ENCODE measurements around the gene TMEM192.
"Not testable (repeated sequence)": the region's sequence is repeated elsewhere in the genome, so short reads cannot be mapped to it uniquely, and the experiment has no call there.

TMEM192 gene

DNA sequence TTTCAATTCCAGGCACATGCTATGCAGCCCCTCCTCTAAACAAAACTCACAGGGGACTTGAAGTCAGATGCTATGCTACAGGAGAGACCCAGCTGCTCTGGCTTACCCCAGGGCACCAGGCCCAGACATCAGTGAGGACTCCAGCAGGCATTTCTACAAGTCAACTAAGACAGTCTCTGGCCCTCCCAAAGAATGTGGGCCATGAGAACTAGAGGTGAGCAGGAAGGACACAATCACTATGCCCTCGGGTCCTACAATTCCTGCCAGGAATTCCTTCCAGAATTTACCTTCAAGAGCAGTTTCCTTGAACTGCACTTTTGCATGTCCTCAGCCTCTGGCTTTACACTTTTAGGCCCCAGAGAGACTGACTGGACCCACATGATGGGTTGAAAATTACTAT is 17.4 kb downstream of the TMEM192 start:
- DNase-seq (ENCODE audit: insufficient read length, low spot score) = no peak
- no peak for FAIRE-seq

- FAIRE-seq (no peak), DNase-seq (ENCODE audit: insufficient read length, low spot score) (no peak)
Observed at GRCh38 chr4:165094873-165095272, 17.8 kb downstream of the TMEM192 start.

DNA sequence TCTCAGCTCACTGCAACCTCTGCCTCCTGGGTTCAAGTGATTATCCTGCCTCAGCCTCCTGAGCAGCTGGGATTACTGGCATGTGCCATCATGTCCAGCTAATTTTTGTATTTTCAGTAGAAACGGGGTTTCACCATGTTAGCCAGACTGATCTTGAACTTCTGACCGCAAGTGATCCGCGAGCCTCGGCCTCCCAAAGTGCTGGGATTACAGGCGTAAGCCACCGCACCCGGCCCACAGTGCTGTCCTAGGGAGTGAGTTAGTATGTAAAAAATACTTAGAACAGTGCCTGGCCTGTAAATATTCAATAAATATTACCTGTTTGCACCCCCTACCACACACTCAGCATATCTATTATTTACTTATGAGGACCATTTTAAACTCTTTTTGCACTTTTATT is 20.5 kb downstream of the TMEM192 start:
- DNase-seq (ENCODE audit: insufficient read length, low spot score); FAIRE-seq: not testable (repeated sequence)

DNA sequence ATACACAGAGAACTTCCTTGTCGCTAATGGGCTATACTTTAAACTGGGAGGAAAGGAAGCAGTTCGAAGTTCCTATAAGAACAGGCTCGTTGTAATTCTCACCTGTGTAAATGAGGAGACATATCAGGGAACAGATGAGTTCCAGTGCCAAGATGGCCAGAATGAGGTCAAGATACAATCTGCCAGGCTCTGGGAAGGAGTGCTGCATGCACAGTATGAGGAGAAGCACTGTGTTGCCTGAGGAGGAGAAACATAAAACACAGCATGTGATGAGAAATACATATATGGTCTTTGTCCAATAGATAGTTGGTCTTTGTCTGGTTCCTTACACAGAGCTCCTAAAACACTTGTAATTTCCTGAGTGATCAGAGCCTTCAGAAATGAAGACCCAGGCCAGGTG is 24.3 kb downstream of the TMEM192 start:
- no peak for FAIRE-seq

GRCh38 chr4:165085946-165086345 is 26.7 kb downstream of the TMEM192 start:
- FAIRE-seq = no peak

More for the DNA sequence above, 24.3 kb downstream of the TMEM192 start:
- DNase-seq (ENCODE audit: insufficient read length, low spot score) = no peak

DNA sequence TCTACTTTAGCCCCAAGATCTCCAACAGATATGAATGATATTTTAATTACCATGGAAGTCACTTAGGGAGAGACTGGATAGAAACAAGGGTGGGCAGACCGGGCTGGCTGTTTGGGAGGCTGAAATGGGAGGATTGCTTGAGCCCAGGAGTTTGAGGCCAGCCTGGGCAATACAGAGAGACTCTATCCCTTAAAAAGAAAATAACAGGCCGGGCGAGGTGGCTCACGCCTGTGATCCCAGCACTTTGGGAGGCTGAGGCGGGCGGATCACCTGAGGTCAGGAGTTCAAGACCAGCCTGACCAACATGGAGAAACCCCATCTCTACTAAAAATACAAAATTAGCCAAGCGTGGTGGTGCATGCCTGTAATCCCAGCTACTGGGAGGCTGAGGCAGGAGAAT is 27.9 kb downstream of the TMEM192 start:
- not testable (repeated sequence) for DNase-seq (ENCODE audit: insufficient read length, low spot score); FAIRE-seq

More at GRCh38 chr4:165085946-165086345, 26.7 kb downstream of the TMEM192 start:
- no peak for DNase-seq (ENCODE audit: insufficient read length, low spot score)

DNA sequence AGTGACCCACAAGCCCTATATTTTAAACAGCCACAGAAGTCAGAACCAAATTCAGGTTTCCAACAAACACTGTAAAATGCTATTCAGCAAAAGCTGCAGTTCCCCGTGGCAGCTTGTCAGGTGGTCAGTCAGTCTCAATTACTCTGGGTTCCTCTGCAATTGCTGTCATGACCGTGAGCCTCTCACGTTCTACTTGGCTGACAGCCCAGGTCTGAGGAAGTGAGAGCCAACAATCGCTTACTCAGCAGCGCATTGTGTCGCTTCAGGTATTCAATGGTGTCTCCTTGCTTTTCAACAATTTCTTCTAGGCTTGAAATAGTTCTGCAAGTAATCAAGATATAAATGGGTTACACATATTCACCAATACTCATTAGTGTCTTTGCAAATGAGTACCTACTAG is 33.2 kb downstream of the TMEM192 start:
- no peak for FAIRE-seq
- no peak for DNase-seq (ENCODE audit: insufficient read length, low spot score)

DNA sequence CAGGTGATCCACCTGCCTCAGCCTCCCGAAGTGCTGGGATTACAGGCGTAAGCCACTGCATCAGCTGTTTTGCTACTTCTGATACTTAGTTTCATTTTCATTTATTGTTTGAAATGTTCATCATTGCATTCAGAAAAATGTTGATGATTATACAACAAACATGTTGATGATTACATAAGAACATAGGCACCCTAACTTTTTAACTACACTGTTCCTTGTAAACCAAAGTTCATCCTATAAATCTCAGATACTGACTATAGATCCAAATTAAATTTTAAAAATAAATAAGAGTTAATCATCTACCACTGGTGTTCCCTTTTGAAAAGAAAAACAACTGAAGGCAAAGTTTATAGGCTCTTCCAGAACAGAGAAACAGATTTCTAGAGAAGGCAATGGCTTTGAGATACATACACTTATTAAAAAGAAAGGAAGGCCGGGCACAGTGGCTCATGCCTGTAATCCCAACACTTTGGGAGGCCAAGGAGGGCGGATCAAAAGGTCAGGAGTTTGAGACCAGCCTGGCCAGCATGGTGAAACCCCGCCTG is 35.6 kb downstream of the TMEM192 start:
- DNase-seq (ENCODE audit: insufficient read length, low spot score) (no peak), FAIRE-seq (no peak)

- not testable (repeated sequence) for FAIRE-seq; DNase-seq (ENCODE audit: insufficient read length, low spot score)
Observed at GRCh38 chr4:165073346-165073745, 39.3 kb downstream of the TMEM192 start.

DNA sequence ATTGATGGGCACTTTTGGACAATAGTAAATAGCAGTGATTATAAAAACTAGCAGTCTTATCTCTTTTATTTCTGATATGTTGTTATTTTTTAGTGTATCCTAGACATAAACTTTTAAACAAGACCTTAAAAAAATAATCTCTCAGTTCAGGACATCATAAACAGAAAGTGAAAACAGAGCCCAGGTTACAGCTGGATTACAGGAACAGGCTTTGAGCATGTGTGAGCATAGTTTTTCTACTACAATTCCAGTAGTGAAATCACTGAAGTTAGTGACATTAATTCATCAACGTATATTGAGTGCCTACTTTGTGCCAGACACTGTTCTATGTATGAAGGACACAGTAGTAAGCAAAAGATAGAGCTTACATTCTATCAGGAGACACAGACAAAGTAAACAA is 42.1 kb downstream of the TMEM192 start:
- no peak for FAIRE-seq
- no peak for DNase-seq (ENCODE audit: insufficient read length, low spot score)

- DNase-seq (ENCODE audit: insufficient read length, low spot score) (no peak), FAIRE-seq (no peak)
Observed at GRCh38 chr4:165060938-165061337, 51.7 kb downstream of the TMEM192 start.

DNA sequence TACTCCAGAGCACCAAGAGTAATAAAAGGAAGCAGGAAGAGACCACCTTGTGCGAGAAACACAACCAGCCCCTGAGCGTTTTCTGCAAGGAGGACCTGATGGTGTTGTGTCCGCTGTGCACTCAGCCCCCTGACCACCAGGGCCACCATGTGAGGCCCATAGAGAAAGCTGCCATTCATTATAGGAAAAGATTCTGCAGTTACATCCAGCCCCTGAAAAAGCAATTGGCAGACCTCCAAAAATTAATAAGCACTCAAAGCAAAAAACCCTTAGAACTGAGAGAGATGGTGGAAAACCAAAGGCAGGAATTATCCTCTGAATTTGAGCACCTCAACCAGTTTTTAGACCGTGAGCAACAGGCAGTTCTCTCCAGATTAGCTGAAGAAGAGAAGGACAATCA is 53.3 kb downstream of the TMEM192 start:
- no peak for FAIRE-seq
- no peak for DNase-seq (ENCODE audit: insufficient read length, low spot score)

DNA sequence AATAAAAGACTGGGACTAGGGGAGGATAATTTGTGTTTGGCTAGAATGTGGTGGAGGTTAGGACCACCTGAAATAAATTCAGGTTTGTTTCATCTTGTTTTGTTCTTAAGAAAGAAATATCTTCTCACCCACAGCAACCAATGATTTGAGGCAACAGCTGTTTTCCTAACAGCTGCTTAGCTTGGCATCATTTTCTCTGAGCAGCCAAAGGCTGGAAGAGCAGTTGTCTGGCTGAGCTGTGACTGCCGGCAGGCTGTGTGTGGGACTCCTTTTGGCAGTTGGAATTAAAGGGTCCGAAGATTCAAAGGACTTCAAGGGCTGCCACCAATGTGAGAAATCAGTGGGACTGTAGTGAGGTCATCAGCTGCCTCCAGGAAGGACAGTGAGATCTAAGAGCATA is 54.0 kb downstream of the TMEM192 start:
- FAIRE-seq (no peak), DNase-seq (ENCODE audit: insufficient read length, low spot score) (no peak)

- DNase-seq (ENCODE audit: insufficient read length, low spot score) (no peak), FAIRE-seq (no peak)
Observed at GRCh38 chr4:165055601-165056000, 57.1 kb downstream of the TMEM192 start.

DNA sequence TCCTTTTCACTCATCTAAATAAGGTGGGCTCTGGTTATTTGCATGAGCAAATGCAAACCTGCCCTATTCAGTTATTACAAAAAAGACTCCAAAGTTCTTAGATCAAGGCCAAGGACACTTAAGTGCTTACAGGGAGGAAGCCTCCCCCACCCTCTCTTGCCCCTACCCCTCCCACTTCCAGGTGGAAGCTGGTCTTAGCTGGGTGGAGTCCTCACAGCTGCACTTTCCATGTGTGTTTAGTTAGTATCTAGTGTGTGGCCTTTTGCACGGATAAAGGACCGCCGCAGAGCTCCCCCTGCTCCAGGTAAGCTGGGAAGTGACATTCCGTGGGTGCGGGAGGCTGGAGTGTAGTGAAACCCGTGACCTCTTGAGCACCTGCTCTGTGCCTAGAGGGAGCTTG is 59.0 kb downstream of the TMEM192 start, which contains the start of gene TRIM75:
TSS of gene TRIM75 (plus strand) at position 222 of the 400 bp plus-strand sequence. CDS start 5,282 bp downstream, outside the sequence.
- DNase-seq (ENCODE audit: insufficient read length, low spot score) = no peak
- FAIRE-seq = no peak

DNA sequence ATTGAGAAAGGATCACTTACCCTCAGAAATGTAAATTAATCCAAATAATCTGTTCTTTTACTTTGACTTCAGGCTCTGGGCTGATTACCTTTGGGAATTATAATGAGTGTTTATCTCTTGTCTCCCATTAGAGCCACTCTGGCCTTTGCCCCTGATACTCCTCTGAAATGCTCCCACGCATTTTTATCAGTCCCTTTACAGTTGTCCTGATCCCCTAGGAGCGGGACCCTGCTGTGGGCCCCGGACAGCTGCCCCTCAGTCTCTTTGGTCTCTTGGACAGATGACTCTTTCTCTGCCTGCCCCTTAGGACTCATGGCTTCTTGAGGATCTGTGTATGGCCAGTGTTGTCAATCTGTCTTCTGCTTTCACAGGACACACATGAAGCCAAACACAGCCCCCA is 60.0 kb downstream of the TMEM192 start:
- DNase-seq (ENCODE audit: insufficient read length, low spot score) = no peak
- FAIRE-seq = no peak

- FAIRE-seq (no peak), DNase-seq (ENCODE audit: insufficient read length, low spot score) (no peak)
Observed at GRCh38 chr4:165048170-165048569, 64.5 kb downstream of the TMEM192 start.

DNA sequence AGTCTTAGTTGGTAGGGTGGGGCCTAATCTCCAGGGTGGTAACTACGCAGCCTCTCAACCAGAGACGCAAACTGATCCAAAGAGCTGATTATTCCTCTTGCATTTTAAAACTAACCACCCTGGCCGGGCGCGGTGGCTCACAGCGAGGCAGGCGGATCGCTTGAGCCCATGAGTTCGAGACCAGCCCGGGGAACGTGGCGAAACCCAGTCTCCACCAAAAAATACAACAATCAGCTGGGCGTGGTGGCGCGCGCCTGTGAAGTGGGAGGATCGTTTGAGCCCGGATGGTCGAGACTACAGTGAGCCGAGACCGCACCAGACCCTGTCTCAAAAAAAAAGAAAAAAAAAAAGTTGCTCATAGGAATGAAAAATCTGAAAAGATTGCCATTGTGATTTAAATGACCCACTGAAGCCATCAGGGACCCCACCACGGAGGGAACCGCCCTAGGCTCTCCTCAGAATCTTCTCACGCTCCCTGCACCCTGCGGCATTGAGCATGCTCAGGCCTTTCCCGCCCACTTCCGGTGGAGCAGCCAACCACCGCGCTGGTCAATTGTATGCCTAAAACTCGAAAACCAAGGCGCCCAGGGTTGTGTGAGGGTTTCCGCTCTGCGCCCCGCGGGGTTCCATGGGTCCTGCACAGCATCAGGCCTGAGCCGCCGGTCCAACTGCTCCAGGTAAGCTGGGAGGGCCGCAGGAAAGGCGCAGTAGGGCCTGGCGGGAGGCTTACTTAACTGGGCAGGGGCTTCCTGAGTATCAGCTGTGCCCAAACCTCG is 81.0 kb downstream of the TMEM192 start, which contains the start of gene TRIM60:
TSS of gene TRIM60 (plus strand) at position 564 of the 776 bp plus-strand sequence. CDS start 8,074 bp downstream, outside the sequence.
- FAIRE-seq (no peak), DNase-seq (ENCODE audit: insufficient read length, low spot score) (no peak)

DNA sequence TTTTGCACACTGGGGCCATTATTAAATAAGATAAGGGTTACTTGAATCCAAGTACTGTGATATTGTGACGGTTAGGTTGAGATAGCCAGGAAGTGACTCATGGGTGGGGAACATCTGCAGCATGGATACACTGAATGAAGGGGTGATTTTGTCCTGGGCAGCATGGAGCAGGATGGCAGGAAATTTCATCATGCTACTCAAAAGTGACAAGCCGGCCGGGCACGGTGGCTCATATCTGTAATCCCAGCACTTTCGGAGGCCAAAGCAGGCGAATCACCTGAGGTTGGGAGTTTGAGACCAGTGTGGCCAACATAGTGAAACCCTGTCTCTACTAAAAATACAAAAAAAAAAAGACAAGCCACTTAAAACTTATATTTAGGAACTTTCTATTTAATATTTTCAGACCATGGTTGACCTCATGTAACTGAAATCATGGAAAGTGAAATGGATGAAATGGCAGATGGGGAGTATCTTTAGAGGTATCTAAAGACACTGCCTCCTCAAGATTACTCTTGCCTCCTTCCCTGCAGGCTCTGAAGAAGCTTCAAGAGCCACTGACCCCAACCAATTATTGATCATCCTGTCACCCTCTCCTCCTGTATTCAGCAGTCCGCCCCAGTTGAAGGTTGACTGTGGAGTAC is 84.8 kb downstream of the TMEM192 start:
- peak; percentile 38 for DNase-seq (ENCODE audit: insufficient read length, low spot score)
- FAIRE-seq = peak; percentile 38

- not testable (repeated sequence) for FAIRE-seq
Observed at GRCh38 chr4:165025782-165026181, 86.9 kb downstream of the TMEM192 start.

More at GRCh38 chr4:165025782-165026181, 86.9 kb downstream of the TMEM192 start:
- DNase-seq (ENCODE audit: insufficient read length, low spot score) = not testable (repeated sequence)

All from HTR-8/SVneo (cell line).